IPS-11a (cell line): ENCODE results near the gene KIRREL3.

ENCODE experiments used
- H3K4me3 ChIP-seq: one replicate; pipeline ENCODE4 v1.5.1; 2013; ENCODE audit warnings: low read depth, low read length, control low read depth

Gene KIRREL3

GRCh38 chr11:126501641-126502040 lies 498.9 kb downstream of the KIRREL3 start:
- no peak overlapping the region for H3K4me3 ChIP-seq

- no peak overlapping the region for H3K4me3 ChIP-seq
Observed at GRCh38 chr11:126500981-126501380, 499.6 kb downstream of the KIRREL3 start.

- no peak overlapping the region for H3K4me3 ChIP-seq
Observed at GRCh38 chr11:126499131-126499752, 501.3 kb downstream of the KIRREL3 start.

- H3K4me3 ChIP-seq, result no peak overlapping the region
Observed at GRCh38 chr11:126498281-126498680, 502.3 kb downstream of the KIRREL3 start.

- H3K4me3 ChIP-seq, result no peak overlapping the region
Observed at GRCh38 chr11:126497581-126498122, 502.9 kb downstream of the KIRREL3 start.

GRCh38 chr11:126496576-126497337 lies 503.8 kb downstream of the KIRREL3 start:
- H3K4me3 ChIP-seq, result no peak overlapping the region

- no peak overlapping the region for H3K4me3 ChIP-seq
Observed at GRCh38 chr11:126495281-126496220, 505.0 kb downstream of the KIRREL3 start.

- H3K4me3 ChIP-seq, result no peak overlapping the region
Observed at GRCh38 chr11:126494831-126495230, 505.7 kb downstream of the KIRREL3 start.

- H3K4me3 ChIP-seq, result no peak overlapping the region
Observed at GRCh38 chr11:126492331-126493082, 508.1 kb downstream of the KIRREL3 start.

GRCh38 chr11:126491092-126491491 lies 509.5 kb downstream of the KIRREL3 start:
- H3K4me3 ChIP-seq, result no peak overlapping the region

- H3K4me3 ChIP-seq, result no peak overlapping the region
Observed at GRCh38 chr11:126489836-126490660, 510.5 kb downstream of the KIRREL3 start.

GRCh38 chr11:126488591-126489370 lies 511.8 kb downstream of the KIRREL3 start:
- H3K4me3 ChIP-seq, result no peak overlapping the region

GRCh38 chr11:126487711-126488110 lies 512.9 kb downstream of the KIRREL3 start:
- no peak overlapping the region for H3K4me3 ChIP-seq

- H3K4me3 ChIP-seq, result no peak overlapping the region
Observed at GRCh38 chr11:126485986-126486635, 514.5 kb downstream of the KIRREL3 start.

- no peak overlapping the region for H3K4me3 ChIP-seq
Observed at GRCh38 chr11:126485021-126485792, 515.4 kb downstream of the KIRREL3 start.

GRCh38 chr11:126484266-126484665 lies 516.3 kb downstream of the KIRREL3 start:
- H3K4me3 ChIP-seq, result no peak overlapping the region

GRCh38 chr11:126483621-126484195 lies 516.9 kb downstream of the KIRREL3 start:
- H3K4me3 ChIP-seq, result no peak overlapping the region
